Osteoblast (primary cell): ENCODE data around the gene MATN1. TPM values are rescaled to one million over a fixed set of nuclear protein-coding genes. Genes with fewer than 3 reads are reported as not detected.

Experiments
- DNase-seq: peaks from one replicate; pipeline ENCODE4 v3.0.0; 2011; ENCODE audit warnings: low spot score, mixed read lengths; ENCODE audit not compliant: insufficient read length; ENCODE audit errors: missing footprints
- H2AFZ ChIP-seq: 2 replicates; pipeline ENCODE4 v1.6.0; 2011; ENCODE audit warnings: mild to moderate bottlenecking, low read length
- H3K27ac ChIP-seq: 2 replicates; pipeline ENCODE4 v1.5.1; 2011; ENCODE audit warnings: mild to moderate bottlenecking, low read depth, low read length, moderate library complexity
- H3K27me3 ChIP-seq: 2 replicates; pipeline ENCODE4 v1.6.0; 2012; ENCODE audit warnings: mild to moderate bottlenecking, control low read depth, inconsistent platforms, low read length, moderate library complexity; ENCODE audit not compliant: insufficient read depth
- H3K36me3 ChIP-seq: 2 replicates; pipeline ENCODE4 v1.5.1; 2011; ENCODE audit warnings: mild to moderate bottlenecking, low read length, control low read depth, moderate library complexity; ENCODE audit not compliant: insufficient read depth
- H3K4me1 ChIP-seq: 2 replicates; pipeline ENCODE4 v1.5.1; 2011; ENCODE audit warnings: mild to moderate bottlenecking, low read length, control low read depth, moderate library complexity; ENCODE audit not compliant: insufficient read depth
- H3K4me2 ChIP-seq: 2 replicates; pipeline ENCODE4 v1.6.0; 2011; ENCODE audit warnings: mild to moderate bottlenecking, low read length; ENCODE audit not compliant: insufficient read depth
- H3K4me3 ChIP-seq: fragments of 200-600 bp; sonication (generic); 3 replicates; pipeline ENCODE4 v1.5.1; 2012; ENCODE audit warnings: mild to moderate bottlenecking, low read length, inconsistent platforms; ENCODE audit not compliant: insufficient read depth
- H3K79me2 ChIP-seq: 2 replicates; pipeline ENCODE4 v1.6.0; 2012; ENCODE audit warnings: mild to moderate bottlenecking, low read length, control low read depth, inconsistent platforms; ENCODE audit not compliant: insufficient read depth
- H3K9me3 ChIP-seq: 2 replicates; pipeline ENCODE4 v1.5.1; 2011; ENCODE audit warnings: low read depth, low read length, control low read depth
- H4K20me1 ChIP-seq: 2 replicates; pipeline ENCODE4 v1.6.0; 2012; ENCODE audit warnings: mild to moderate bottlenecking, low read length, control low read depth; ENCODE audit not compliant: insufficient read depth
- CTCF ChIP-seq: IDR thresholded peaks from 2 replicates; pipeline ENCODE4 v1.5.1; 2011; ENCODE audit warnings: mild to moderate bottlenecking, low read depth, low read length, moderate library complexity; ENCODE audit errors: extremely low read depth
- total RNA-seq: library from RNA; depleted of rRNA; stranded (reverse); fragments of >200 nt; gene quantifications from 2 replicates; pipeline ENCODE4 v1.2.3, GENCODE V29; 2012

Gene MATN1
- total RNA-seq, 1 donor: not detected

- Histone ChIP-seq H3K27ac (no peak overlapping the region), H3K79me2 (no peaks in the 10 kb centered on the region), H3K4me1 (peaks cover 2% of the 10 kb centered on the region), H4K20me1 (no peaks in the 10 kb centered on the region), H3K27me3 (peaks cover 38% of the 10 kb centered on the region), H3K36me3 (no peaks in the 10 kb centered on the region), H3K4me3 (no peak overlapping the region), H3K9me3 (no peaks in the 10 kb centered on the region), H3K4me2 (no peak overlapping the region), H2AFZ (no peak overlapping the region)
- TF ChIP-seq CTCF: no peak
- no peak for DNase-seq
Measured at GRCh38 chr1:30680429-30680828, 43.0 kb downstream of the MATN1 start.

- no peak overlapping the region for H3K4me2 ChIP-seq
- H2AFZ ChIP-seq: no peak overlapping the region
- peaks cover 35% of the 10 kb centered on the region for H3K27me3 ChIP-seq
- H3K79me2 ChIP-seq: no peaks in the 10 kb centered on the region
- H3K27ac ChIP-seq: no peak overlapping the region
- no peaks in the 10 kb centered on the region for H3K9me3 ChIP-seq
- H3K4me1 ChIP-seq: peaks cover 3% of the 10 kb centered on the region
- no peaks in the 10 kb centered on the region for H3K36me3 ChIP-seq
- DNase-seq: no peak
- H3K4me3 ChIP-seq: no peak overlapping the region
- H4K20me1 ChIP-seq: no peaks in the 10 kb centered on the region
- no peak for TF ChIP-seq CTCF
Measured at GRCh38 chr1:30679976-30680305, 43.4 kb downstream of the MATN1 start.

- H3K4me3 ChIP-seq: no peak overlapping the region
- H3K9me3 ChIP-seq: no peaks in the 10 kb centered on the region
- H3K4me2 ChIP-seq: no peak overlapping the region
- no peak for TF ChIP-seq CTCF
- no peak overlapping the region for H2AFZ ChIP-seq
- H4K20me1 ChIP-seq: no peaks in the 10 kb centered on the region
- no peak overlapping the region for H3K27ac ChIP-seq
- DNase-seq: no peak
- no peaks in the 10 kb centered on the region for H3K79me2 ChIP-seq
- no peaks in the 10 kb centered on the region for H3K36me3 ChIP-seq
- H3K4me1 ChIP-seq: peaks cover 3% of the 10 kb centered on the region
- peaks cover 29% of the 10 kb centered on the region for H3K27me3 ChIP-seq
Measured at GRCh38 chr1:30679201-30679975, 44.0 kb downstream of the MATN1 start.

- H4K20me1 ChIP-seq: no peaks in the 10 kb centered on the region
- no peak overlapping the region for H3K27ac ChIP-seq
- peaks cover 17% of the 10 kb centered on the region for H3K27me3 ChIP-seq
- H3K4me3 ChIP-seq: no peak overlapping the region
- H3K36me3 ChIP-seq: no peaks in the 10 kb centered on the region
- no peaks in the 10 kb centered on the region for H3K9me3 ChIP-seq
- H3K4me1 ChIP-seq: peaks cover 3% of the 10 kb centered on the region
- no peak overlapping the region for H3K4me2 ChIP-seq
- DNase-seq: no peak
- no peaks in the 10 kb centered on the region for H3K79me2 ChIP-seq
- H2AFZ ChIP-seq: no peak overlapping the region
- TF ChIP-seq CTCF: no peak
Measured at GRCh38 chr1:30678209-30678608, 45.2 kb downstream of the MATN1 start.
